Measurements from ENCODE around the gene WNT8B. TPM values are rescaled to one million over a fixed set of nuclear protein-coding genes. Genes with fewer than 3 reads are reported as not detected.

Gene WNT8B
- total and polyA plus RNA-seq, 9 of the 15 experiments (the other 6 are each of a cell fraction or from before 2014, with no cell fraction given): not detected

- in situ Hi-C loops (cut with MboI) (no loop called here), intact Hi-C loops (cut with micrococcal nuclease) (no loop called here)
- Histone ChIP-seq H3K27me3 (ENCODE audit: control insufficient read depth in 2 of 2, insufficient read depth in 2 of 2, low read length in 2 of 2) (peaks cover 9 to 23% of the 10 kb centered on the region in 2 experiments; a peak in 4 of 5 replicates), H3K27ac (ENCODE audit: extremely low read depth, low read depth, low read length) (no peak overlapping the region), H3K36me3 (ENCODE audit: control insufficient read depth, insufficient read depth, low read length) (no peaks in the 10 kb centered on the region), H3K4me1 (replicated peaks in 1 of 2; ENCODE audit: control insufficient read depth in 2 of 2, insufficient read depth in 2 of 2, low read length in 2 of 2) (peaks cover 0 to 8% of the 10 kb centered on the region in 2 experiments; a peak in 3 of 5 replicates), H3K4me3 (no peak overlapping the region), H3K9me1 (ENCODE audit: control insufficient read depth, insufficient read depth, low read length) (no peaks in the 10 kb centered on the region), H3K79me2 (ENCODE audit: control insufficient read depth, insufficient read depth, low read length) (no peaks in the 10 kb centered on the region), H2AFZ (ENCODE audit: low read depth, low read length) (no peak overlapping the region), H3K4me2 (ENCODE audit: insufficient read depth, low read length) (no peak overlapping the region), H3K9ac (ENCODE audit: insufficient read depth in 1 of 2, low read depth in 2 of 2, low read length in 2 of 2) (no peak overlapping the region), H3K9me3 (replicated peaks; ENCODE audit: control insufficient read depth, insufficient read depth, low read depth, low read length) (no peaks in the 10 kb centered on the region), H4K20me1 (replicated peaks; ENCODE audit: control insufficient read depth, insufficient read depth, low read length) (peaks cover 4% of the 10 kb centered on the region; the same call in 1 of the 2 replicates)
- ChIA-PET CTCF (ENCODE audit: low intra/inter-chr PET ratio) (no interaction called here), POLR2A (no interaction called here)
- DNase-seq (ENCODE audit: extremely low read depth in 1 of 4, low spot score in 3 of 4): no peak
- ATAC-seq: no peak
- BruUV-seq (replicated peaks): no TSS peak
- FAIRE-seq: no peak
- 0% methylated on average over 4 of the region's 4 CpGs for WGBS (ENCODE audit: insufficient coverage, low coverage, missing lambda C conversion rate)
- TF ChIP-seq ETV1 (tag; conservative IDR thresholded peaks at IDR 0.05; ENCODE audit: low read depth): no peak
- TF ChIP-seq NFXL1 (CRISPR knock-in tag; IDR thresholded peaks at IDR 0.05): no peak
- TF ChIP-seq PBX2 (CRISPR knock-in tag; IDR thresholded peaks at IDR 0.05; ENCODE audit: low read depth): no peak
- TF ChIP-seq PBX2 (tag; conservative IDR thresholded peaks at IDR 0.05; ENCODE audit: low read depth): 0 out of 2 replicates have a peak, but pooled peaks have one; percentile 19
- TF ChIP-seq USF2 (CRISPR knock-in tag; IDR thresholded peaks at IDR 0.05): no peak
- no peak for TF ChIP-seq BDP1 (IDR thresholded peaks at IDR 0.05; ENCODE audit: insufficient read depth, insufficient read length)
- TF ChIP-seq MEIS2 (IDR thresholded peaks at IDR 0.05; ENCODE audit: partially characterized antibody): peak; percentile 71
- TF ChIP-seq ZNF589 (CRISPR knock-in tag; IDR thresholded peaks at IDR 0.05; ENCODE audit: low read depth): no peak
- TF ChIP-seq NBN (IDR thresholded peaks at IDR 0.05; ENCODE audit: low read depth): no peak
- no peak for TF ChIP-seq HNRNPLL (IDR thresholded peaks at IDR 0.05; ENCODE audit: low read depth, low read length, poor library complexity, severe bottlenecking)
- no peak for TF ChIP-seq MED1 (CRISPR knock-in tag; IDR thresholded peaks at IDR 0.05; ENCODE audit: borderline replicate concordance)
- TF ChIP-seq SRSF1 (IDR thresholded peaks at IDR 0.05; ENCODE audit: low read depth, low read length): no peak
- no peak for TF ChIP-seq THAP12 (CRISPR knock-in tag; IDR thresholded peaks at IDR 0.05)
- TF ChIP-seq DACH1 (IDR thresholded peaks at IDR 0.05; ENCODE audit: partially characterized antibody): no peak
Observed at GRCh38 chr10:100479037-100479436, 16.2 kb downstream of the WNT8B start.
